Epithelial cell of esophagus (primary cell): ENCODE data around the gene UBE2E1.

ENCODE experiments used
- DNase-seq: peaks from one replicate; pipeline ENCODE4 v3.0.0; 2010; ENCODE audit warnings: low read depth
- H3K4me3 ChIP-seq: 2 replicates; pipeline ENCODE4 v1.5.1; 2011; ENCODE audit warnings: mild to moderate bottlenecking, low read length, control low read depth
- TF ChIP-seq, protein P1 (sequence below): IDR thresholded peaks from 2 replicates; pipeline ENCODE4 v1.5.1; 2011; ENCODE audit warnings: low read depth, mild to moderate bottlenecking, low read length, control low read depth, inconsistent platforms; ENCODE audit not compliant: insufficient read depth; ENCODE audit errors: missing control alignments

The UBE2E1 gene

DNA sequence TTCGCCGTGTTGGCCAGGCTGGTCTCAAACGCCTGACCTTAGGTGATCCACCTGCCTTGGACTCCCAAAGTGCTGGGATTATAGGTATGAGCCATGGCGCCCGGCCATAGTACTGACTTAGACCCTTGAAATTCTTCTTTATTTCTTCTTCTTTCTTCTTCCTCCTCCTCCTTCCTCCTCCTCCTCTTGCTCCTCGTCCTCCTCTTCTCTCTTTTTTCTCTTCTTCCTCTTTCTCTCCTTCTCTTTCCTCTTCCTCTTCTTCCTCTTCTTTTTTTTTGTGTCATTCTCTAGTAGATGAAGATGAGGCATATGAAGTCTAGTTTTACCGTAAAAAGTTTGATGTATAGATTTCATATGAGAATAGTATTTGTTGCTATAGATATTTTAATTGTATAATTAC is 120.5 kb downstream of the UBE2E1 start:
- TF ChIP-seq, protein P1, sequence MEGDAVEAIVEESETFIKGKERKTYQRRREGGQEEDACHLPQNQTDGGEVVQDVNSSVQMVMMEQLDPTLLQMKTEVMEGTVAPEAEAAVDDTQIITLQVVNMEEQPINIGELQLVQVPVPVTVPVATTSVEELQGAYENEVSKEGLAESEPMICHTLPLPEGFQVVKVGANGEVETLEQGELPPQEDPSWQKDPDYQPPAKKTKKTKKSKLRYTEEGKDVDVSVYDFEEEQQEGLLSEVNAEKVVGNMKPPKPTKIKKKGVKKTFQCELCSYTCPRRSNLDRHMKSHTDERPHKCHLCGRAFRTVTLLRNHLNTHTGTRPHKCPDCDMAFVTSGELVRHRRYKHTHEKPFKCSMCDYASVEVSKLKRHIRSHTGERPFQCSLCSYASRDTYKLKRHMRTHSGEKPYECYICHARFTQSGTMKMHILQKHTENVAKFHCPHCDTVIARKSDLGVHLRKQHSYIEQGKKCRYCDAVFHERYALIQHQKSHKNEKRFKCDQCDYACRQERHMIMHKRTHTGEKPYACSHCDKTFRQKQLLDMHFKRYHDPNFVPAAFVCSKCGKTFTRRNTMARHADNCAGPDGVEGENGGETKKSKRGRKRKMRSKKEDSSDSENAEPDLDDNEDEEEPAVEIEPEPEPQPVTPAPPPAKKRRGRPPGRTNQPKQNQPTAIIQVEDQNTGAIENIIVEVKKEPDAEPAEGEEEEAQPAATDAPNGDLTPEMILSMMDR, result no peak
- no peak for DNase-seq
- no peak overlapping the region for H3K4me3 ChIP-seq

DNA sequence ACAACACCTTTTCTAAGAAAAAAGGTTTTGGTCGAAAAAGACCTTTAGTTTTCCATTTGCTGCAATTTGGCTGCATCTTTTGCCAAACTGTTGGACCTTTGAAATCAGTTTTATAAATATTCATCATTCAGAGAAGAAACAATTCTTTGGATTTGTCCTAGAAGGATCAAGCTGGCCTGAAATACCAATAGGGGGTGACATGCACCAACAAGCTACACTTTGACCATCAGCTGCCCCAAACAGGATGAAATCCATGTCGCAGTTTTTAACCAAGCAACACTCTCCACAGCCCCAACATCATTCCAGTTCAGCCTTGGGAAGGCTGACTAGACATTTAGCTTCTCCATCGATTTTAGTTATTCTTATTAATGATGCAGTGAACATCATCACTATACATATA is 121.0 kb downstream of the UBE2E1 start:
- no peak overlapping the region for H3K4me3 ChIP-seq
- DNase-seq, result no peak
- TF ChIP-seq, protein P1, result no peak

DNA sequence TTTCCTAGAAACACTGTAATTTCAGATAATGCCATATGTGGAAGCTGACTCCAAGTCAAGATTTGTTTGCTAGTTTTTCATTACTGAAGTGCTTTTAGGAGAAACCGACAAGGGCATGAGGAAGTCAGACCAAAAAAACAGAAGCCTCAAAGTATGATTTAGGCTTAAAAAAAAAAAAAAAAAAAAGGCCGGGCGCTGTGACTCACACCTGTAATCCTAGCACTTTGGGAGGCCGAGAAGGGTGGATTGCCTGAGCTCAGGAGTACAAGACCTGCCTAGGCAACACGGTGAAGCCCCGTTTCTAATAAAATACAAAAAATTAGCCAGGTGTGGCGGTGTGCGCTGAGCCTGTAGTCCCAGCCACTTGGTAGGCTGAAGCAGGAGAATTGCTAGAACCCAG is 122.8 kb downstream of the UBE2E1 start:
- TF ChIP-seq, protein P1, result no peak
- no peak overlapping the region for H3K4me3 ChIP-seq
- DNase-seq, result peak; percentile 69

DNA sequence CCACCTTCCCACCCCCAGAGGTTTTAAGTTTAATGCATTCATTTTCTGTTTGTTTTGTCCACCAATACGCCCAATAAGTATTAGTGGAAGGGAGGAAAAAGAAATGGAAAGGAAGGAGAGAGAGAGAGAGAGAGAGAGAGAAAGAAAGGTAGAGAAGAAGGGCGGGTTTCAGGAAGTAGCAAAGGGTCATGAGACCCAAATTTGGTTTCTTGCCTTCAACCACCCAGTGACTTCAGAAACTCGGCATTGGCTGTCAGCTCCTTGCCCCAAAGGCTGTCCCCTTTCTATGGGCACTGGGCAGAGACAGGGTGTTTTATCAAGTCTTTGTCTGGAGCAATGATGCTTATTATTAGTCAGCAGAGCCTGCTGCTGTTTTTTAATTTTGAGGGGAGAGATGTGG is 125.8 kb downstream of the UBE2E1 start:
- no peak overlapping the region for H3K4me3 ChIP-seq
- no peak for DNase-seq
- TF ChIP-seq, protein P1, result no peak

DNA sequence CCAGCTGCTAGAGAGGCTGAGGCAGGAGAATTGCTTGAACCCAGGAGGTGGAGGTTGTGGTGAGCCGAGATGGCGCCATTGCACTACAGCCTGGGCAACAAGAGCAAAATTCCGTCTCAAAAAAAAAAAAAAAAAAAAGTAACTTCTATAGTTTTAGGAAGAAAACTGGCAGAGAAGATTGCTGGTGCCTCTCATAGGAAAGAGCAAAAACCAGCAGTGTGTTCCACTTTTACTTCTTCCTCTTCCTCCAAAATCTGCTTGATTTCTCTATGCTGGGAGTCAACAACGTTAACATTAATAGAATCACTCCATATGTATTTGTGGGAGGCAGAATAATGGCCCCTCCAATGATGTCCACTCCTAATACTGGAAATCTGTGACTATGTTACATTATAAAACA is 126.8 kb downstream of the UBE2E1 start:
- TF ChIP-seq, protein P1, result no peak
- no peak for DNase-seq
- no peak overlapping the region for H3K4me3 ChIP-seq

DNA sequence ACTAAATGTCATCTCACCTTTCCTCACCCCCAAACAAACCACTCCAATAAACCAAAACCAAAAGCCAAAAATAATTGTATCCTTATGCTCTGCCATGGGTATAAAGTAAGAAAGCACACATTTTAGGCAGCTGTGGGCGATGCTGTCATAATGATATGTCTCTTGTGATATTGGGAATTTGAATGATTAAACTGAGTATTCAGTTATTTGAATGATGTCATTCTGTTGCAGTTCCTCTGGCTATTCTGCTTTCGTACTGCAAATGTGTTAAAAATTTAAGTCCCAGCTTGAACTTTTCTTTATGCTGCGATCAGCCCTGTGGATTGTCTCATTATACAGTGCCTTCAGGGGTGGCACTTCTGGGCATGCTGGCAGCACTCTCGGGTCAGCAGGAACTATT is 128.5 kb downstream of the UBE2E1 start:
- TF ChIP-seq, protein P1, result no peak
- no peak for DNase-seq
- H3K4me3 ChIP-seq, result no peak overlapping the region

DNA sequence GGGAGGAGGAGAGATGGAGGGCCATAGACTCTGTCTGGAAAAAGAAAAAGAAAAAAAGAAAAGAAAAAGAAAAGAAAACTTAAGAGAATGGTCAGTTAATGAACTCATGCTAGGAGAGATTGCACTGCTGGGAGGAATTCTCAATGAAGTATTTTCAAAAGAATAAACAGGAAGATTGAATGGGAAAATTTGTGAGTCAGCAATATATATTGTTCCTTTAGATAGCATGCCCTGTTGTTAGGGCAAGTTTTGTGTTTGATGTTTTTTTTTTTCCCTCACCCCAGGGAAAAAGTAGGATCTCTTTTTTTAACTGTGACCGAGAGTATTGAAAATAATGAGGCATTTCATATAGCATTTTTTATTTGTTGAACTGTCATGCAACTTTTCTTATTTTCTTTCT is 131.5 kb downstream of the UBE2E1 start:
- TF ChIP-seq, protein P1, result no peak
- no peak for DNase-seq
- no peak overlapping the region for H3K4me3 ChIP-seq
